Large intestine (tissue), 3 donors: ENCODE results near the gene DYNC1I2. TPM values are rescaled to one million over a fixed set of nuclear protein-coding genes. Genes with fewer than 3 reads are reported as not detected.

Experiments used
- DNase-seq, 2 donors: peaks; one replicate each; pipeline versions ENCODE4 v3.0.0 to v3.0.0-alpha.2; 2013
- H3K27ac ChIP-seq: one replicate; pipeline ENCODE4 v1.5.1; 2013; ENCODE audit warnings: low read length
- H3K27me3 ChIP-seq: 2 replicates; pipeline ENCODE4 v1.6.1; 2013; ENCODE audit warnings: low read length; ENCODE audit not compliant: control insufficient read depth, insufficient read depth
- H3K36me3 ChIP-seq: 2 replicates; pipeline ENCODE4 v1.6.1; 2013; ENCODE audit warnings: low read length; ENCODE audit not compliant: control insufficient read depth, insufficient read depth
- H3K4me1 ChIP-seq: one replicate; pipeline ENCODE4 v1.6.1; 2013; ENCODE audit warnings: low read length; ENCODE audit not compliant: control insufficient read depth, insufficient read depth
- H3K4me3 ChIP-seq: one replicate; pipeline ENCODE4 v1.5.1; 2013; ENCODE audit warnings: low read length
- H3K9me3 ChIP-seq: one replicate; pipeline ENCODE4 v1.6.1; 2013; ENCODE audit warnings: mild to moderate bottlenecking, low read depth, low read length, moderate library complexity; ENCODE audit not compliant: control insufficient read depth
- WGBS: methylation state at CpG from one replicate; pipeline ENCODE4 v1.1.5; 2013; ENCODE audit warnings: low lambda C conversion rate; ENCODE audit not compliant: insufficient coverage; 5-methylcytosine and 5-hydroxymethylcytosine counted together
- polyA plus RNA-seq: library from polyadenylated mRNA; unstranded; fragments of 120-200 nt; gene quantifications from one replicate; pipeline ENCODE4 v1.2.1, GENCODE V29; 2013

Gene DYNC1I2
- polyA plus RNA-seq, 1 donor: 98.1 TPM

DNA sequence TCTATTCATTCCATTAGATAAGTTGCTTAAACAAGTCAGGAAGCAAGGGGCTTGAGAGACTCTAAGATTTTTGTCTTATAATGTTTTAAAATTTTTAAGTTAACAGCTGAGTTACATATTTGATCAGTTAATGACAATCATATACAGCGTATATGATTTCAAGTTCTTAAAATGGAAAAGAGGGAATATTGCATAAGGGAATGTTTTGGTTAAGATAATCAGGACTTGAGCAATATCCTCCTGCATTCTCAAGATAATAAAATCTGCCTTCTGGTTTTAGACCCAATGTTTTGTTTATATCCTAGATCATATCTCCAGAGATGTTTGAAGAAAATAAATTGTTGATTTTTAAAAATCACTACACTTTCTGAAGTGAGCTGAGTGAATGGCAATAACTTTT lies 13.4 kb upstream of the DYNC1I2 start:
- 88% methylated on average over 1 of the region's 1 CpG for WGBS
- H3K4me3 ChIP-seq: no peak overlapping the region
- no peak for DNase-seq

DNA sequence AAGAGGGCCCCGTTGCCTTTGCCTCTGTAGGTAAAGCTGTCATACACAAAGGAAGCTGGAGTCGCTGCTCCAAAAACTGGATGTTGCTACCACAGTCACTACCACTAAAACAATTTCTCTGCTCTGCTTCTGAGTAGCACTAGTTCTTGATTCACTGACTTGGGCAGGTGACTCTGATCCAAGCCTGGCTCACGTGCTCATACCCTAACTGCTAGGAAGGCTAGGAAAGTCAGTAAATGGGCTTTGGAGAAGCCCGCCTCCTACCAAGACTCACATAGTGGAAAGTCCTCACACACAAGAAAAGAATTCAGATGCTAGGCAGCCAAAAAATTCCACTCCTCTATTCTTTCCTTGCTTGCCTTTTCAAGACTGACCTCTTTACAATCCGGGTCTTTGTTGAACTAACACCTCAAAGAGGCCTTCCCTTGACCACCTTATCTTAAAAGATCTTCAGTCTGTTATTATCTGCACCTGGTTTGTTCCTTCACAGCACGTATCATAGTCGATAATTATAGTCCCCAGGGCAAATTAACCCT lies 11.4 kb upstream of the DYNC1I2 start:
- WGBS: no CpG with 5 or more reads among the region's 7 CpGs
- Histone ChIP-seq H3K9me3 (no peaks in the 10 kb centered on the region), H3K27me3 (peaks cover 10% of the 10 kb centered on the region), H3K4me3 (no peak overlapping the region), H3K27ac (no peak overlapping the region), H3K36me3 (no peaks in the 10 kb centered on the region), H3K4me1 (no peaks in the 10 kb centered on the region)
- DNase-seq: no peak

More for the DNA sequence above, 13.4 kb upstream of the DYNC1I2 start:
- peaks cover 10% of the 10 kb centered on the region for H3K27me3 ChIP-seq
- H3K27ac ChIP-seq: no peak overlapping the region
- H3K36me3 ChIP-seq: no peaks in the 10 kb centered on the region
- no peaks in the 10 kb centered on the region for H3K9me3 ChIP-seq
- H3K4me1 ChIP-seq: no peaks in the 10 kb centered on the region

DNA sequence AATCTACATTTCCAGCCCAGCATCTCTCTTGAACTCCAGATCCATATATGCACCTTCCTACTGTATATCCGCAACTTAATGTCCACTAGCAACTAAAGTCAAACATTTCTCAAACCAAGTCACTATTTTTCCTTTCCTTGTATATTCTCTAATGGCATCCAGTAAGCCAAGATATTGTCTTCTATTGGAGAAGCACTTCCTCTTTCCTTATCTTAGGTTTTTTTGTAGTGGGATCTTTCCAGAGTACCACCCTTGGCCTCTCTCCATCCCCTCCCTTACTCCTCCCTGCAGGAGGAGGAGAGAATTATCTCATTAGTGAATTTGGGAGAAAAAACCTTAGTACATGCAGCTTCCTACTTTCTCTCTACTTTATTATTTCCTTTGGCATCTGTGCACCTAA lies 8.7 kb upstream of the DYNC1I2 start:
- Histone ChIP-seq H3K4me3 (no peak overlapping the region), H3K9me3 (no peaks in the 10 kb centered on the region), H3K27me3 (peaks cover 8% of the 10 kb centered on the region), H3K27ac (no peak overlapping the region), H3K36me3 (no peaks in the 10 kb centered on the region), H3K4me1 (no peaks in the 10 kb centered on the region)
- WGBS: 100% methylated on average over 1 of the region's 1 CpG
- DNase-seq: no peak

- DNase-seq: no peak
- no CpG with 5 or more reads among the region's 10 CpGs for WGBS
- Histone ChIP-seq H3K27me3 (peaks cover 2% of the 10 kb centered on the region), H3K9me3 (no peaks in the 10 kb centered on the region), H3K4me3 (peak overlapping the region; percentile 97), H3K4me1 (no peaks in the 10 kb centered on the region), H3K36me3 (peaks cover 9% of the 10 kb centered on the region), H3K27ac (peak overlapping the region; percentile 81)
These were observed 828 bp downstream of the DYNC1I2 start for GRCh38 chr2:171688129-171688465.

GRCh38 chr2:171692331-171692730 lies 5.1 kb downstream of the DYNC1I2 start:
- Histone ChIP-seq H3K9me3 (no peaks in the 10 kb centered on the region), H3K27ac (no peak overlapping the region), H3K36me3 (peaks cover 25% of the 10 kb centered on the region), H3K4me3 (no peak overlapping the region), H3K4me1 (no peaks in the 10 kb centered on the region), H3K27me3 (no peaks in the 10 kb centered on the region)
- 100% methylated on average over 1 of the region's 1 CpG for WGBS
- DNase-seq: no peak

DNA sequence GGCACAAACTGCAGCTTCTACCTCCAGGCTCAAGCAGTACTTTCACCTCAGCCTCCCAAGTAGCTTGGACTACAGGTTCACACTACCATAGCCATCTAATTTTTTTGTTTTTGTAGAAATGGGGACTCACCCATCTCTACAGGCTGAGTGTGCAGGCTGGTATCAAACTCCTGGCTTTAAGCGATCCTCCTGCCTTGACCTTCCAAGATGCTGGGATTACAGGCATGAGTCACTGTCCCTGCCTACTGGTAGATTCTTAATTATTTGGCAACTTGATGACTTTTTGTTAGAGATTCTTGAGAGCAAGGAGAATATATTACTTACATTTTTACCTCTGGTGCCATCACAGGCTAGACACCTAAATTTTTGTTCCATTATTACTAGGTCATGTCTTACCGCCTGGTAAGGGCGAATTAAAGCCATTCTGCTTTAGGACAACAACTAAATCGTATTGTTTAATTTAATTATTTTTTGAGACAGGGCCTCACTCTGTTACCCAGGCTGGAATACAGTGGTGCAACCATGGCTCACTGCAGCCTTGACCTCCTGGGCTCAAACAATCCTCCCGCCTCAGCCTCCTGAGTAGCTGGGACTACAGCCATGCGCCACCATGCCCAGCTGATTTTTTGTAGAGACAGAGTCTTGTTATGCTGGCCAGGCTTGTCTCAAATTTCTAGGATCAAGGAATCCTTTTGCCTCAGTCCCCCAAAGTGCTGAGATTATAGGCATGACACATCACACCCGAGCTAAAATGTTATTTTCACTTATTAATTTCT lies 15.7 kb downstream of the DYNC1I2 start:
- Histone ChIP-seq H3K4me1 (no peaks in the 10 kb centered on the region), H3K9me3 (no peaks in the 10 kb centered on the region), H3K36me3 (peaks cover 12% of the 10 kb centered on the region), H3K27me3 (no peaks in the 10 kb centered on the region), H3K27ac (no peak overlapping the region), H3K4me3 (no peak overlapping the region)
- DNase-seq: no peak
- 100% methylated on average over 2 of the region's 7 CpGs for WGBS

DNA sequence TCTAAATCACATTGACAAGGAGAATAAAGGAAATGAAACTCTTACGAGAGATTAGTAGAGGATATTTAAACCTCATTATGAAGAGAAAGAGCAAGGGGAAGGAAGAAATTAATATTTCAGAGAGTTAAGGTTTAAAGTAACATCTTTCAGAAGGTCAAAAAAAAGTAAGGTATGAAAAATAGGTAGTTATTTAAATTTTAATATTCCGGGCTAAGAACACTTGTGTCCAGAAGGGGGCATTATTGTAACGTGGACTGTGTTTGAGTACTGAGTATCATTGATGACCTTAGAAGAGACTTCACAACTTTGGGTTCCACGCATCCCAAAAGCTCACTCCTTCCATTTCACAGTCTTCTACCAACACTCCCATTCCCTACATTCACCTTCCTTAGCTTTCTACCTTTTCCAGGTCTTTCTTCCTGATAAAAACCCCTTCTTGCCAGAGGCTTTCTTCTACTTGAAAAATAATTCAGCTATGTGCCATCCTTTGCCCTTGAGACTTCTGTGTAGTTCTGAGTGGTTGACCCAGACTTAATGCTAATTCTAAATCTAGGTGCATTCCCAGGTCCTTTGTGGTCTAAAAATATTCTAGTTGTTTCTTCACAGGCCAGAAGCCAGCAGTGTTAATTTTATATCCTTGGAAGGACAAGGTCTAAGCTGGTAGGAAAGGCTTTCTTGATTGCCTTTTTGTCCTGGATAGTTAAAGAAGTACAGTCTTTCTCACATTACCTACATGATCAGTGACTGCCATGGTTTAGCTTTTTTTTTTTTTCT lies 16.5 kb downstream of the DYNC1I2 start:
- no peaks in the 10 kb centered on the region for H3K9me3 ChIP-seq
- peak in 1 of 2 donors; percentile 12 for DNase-seq
- H3K4me3 ChIP-seq: no peak overlapping the region
- H3K27me3 ChIP-seq: no peaks in the 10 kb centered on the region
- H3K4me1 ChIP-seq: no peaks in the 10 kb centered on the region
- H3K27ac ChIP-seq: no peak overlapping the region
- peaks cover 13% of the 10 kb centered on the region for H3K36me3 ChIP-seq
- 76% methylated on average over 2 of the region's 4 CpGs for WGBS

- Histone ChIP-seq H3K4me1 (no peaks in the 10 kb centered on the region), H3K27ac (no peak overlapping the region), H3K4me3 (no peak overlapping the region), H3K9me3 (no peaks in the 10 kb centered on the region), H3K27me3 (no peaks in the 10 kb centered on the region), H3K36me3 (peaks cover 13% of the 10 kb centered on the region)
- no peak for DNase-seq
- no CpG with 5 or more reads among the region's 2 CpGs for WGBS
These were observed 19.0 kb downstream of the DYNC1I2 start for GRCh38 chr2:171706152-171706803.

DNA sequence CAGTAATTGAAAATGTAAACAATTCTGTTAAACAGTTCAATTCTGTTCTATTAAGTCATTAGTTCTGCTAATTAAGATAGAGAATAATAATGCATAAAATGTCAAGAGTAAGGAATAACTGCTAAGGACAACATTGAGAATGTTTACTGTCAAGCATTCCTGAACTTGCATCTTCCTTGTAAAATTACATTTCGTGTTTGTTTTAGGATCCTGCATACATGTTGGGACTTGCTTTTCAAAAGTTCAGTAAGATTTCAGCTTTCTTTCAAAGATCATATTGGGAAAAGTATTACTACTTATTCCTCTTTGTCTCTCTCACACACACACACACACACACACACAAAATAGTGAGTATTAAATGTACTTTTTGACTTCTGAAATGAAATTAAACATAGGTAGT lies 20.5 kb downstream of the DYNC1I2 start:
- Histone ChIP-seq H3K4me3 (no peak overlapping the region), H3K27me3 (no peaks in the 10 kb centered on the region), H3K27ac (no peak overlapping the region), H3K4me1 (no peaks in the 10 kb centered on the region), H3K36me3 (peaks cover 11% of the 10 kb centered on the region), H3K9me3 (no peaks in the 10 kb centered on the region)
- DNase-seq: no peak
- no CpG with 5 or more reads among the region's 1 CpG for WGBS

- 92% methylated on average over 2 of the region's 3 CpGs for WGBS
These were observed 21.9 kb downstream of the DYNC1I2 start for GRCh38 chr2:171709011-171709685.

More at GRCh38 chr2:171709011-171709685, 21.9 kb downstream of the DYNC1I2 start:
- DNase-seq: no peak
- no peaks in the 10 kb centered on the region for H3K9me3 ChIP-seq
- H3K27me3 ChIP-seq: no peaks in the 10 kb centered on the region
- H3K4me1 ChIP-seq: no peaks in the 10 kb centered on the region
- H3K27ac ChIP-seq: no peak overlapping the region
- peaks cover 9% of the 10 kb centered on the region for H3K36me3 ChIP-seq
- H3K4me3 ChIP-seq: no peak overlapping the region
